G401.6 (cell line): Measurements from ENCODE around the gene HIVEP1.
A peak's percentile ranks its signal among the peaks of the same experiment; 100 is the strongest.

ENCODE experiments used
- FAIRE-seq: peaks from 2 replicates; lab custom pipeline; 2012; peaks lifted over from hg19 to GRCh38; lab: Jason Lieb, UNC

HIVEP1 gene

DNA sequence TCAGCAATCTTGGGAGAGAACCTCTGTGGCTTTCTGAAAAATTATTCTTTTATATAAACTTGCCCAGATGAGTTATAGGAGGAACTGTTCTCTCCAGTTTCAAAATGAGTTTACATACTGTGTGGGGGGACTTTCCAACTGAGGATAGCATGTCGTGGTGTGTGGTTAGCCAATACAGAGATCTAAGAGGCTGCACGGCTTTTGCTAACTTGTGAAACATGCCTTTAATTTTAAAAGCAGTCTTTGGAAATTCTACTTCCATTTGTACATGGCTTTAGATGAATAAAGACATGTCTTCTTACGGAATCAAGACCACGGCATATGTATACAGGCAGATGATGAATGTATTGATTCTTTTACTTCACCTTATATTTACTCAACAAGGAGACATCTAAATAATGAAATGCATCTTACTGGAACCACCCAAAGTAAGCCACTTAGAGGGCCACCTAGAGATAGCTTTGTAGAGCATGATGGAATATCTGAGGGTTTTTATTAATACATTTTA lies 39.8 kb downstream of the HIVEP1 start:
- FAIRE-seq = no peak

DNA sequence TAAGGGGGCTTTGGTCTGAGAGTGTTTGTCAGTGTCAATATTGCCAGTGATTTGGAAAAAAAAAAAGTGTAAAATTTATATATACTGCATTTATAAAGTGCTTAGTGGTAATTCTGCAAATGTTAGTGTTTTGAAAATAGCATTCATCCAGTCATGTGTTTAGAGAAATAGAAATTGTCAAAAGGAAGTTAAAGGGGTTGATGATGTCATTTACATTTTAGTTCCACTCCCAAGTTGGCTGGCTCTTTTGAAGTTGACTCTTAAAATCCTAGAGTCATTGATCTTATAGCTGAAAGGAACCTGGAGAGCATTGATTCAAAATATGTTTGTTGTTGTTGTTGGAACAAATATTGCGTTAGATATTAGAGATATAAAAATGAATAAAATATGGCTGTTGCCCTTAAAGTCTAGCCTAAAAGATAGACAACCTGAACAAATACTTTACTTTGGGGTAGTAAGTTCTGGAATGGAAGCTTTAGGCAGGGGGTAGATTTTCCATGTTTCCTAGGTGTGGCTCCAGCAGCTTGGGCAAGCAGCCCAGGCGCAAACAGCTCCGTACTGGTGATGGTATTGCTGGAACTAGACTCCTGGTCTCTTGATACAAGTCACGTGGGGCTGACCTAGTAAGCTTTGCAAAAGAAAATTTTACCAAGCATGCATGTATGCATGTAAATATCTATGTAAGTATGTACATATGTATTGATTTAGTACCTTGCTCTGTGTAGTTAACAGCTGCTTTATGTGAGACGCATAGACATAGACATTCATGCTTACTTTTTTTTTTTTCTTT lies 46.3 kb downstream of the HIVEP1 start:
- no peak for FAIRE-seq

DNA sequence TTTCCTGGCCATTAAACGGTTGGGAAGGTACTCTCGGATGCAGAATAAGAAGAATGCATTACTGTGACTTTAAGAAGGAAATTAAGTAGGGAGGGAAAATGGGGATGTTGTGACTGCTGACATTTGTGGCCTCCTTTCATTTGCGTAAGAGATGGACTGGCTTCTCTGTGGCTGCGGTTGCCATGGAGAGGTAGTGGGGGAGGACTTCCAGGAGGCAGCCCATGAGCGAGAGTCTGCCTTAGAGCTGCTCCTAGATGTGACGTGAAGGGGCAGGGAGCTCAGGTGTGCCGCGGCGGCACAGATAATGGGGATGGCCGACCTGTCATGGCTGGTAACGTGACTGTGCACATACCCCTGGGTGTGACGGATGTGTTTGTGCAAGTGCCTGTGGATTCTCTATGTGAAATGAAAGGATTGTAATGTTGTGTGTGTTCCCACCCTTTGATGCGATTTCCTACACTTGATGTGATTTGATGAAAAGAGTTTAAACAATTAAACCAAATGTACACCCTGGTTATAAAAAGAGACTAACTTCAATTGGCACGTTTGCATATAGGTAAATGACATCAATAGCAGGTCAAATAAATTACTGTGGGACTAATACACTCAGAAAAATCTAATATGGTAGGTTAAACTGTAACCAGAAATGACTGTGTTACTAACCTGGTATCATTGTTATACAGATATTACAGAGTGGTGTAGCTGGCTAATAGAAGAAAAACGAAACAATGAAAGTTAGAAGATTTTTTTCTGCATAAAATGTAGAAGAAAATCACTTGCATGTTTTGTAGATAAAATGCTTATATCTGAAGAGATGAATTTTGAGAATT lies 48.9 kb downstream of the HIVEP1 start:
- FAIRE-seq = no peak

DNA sequence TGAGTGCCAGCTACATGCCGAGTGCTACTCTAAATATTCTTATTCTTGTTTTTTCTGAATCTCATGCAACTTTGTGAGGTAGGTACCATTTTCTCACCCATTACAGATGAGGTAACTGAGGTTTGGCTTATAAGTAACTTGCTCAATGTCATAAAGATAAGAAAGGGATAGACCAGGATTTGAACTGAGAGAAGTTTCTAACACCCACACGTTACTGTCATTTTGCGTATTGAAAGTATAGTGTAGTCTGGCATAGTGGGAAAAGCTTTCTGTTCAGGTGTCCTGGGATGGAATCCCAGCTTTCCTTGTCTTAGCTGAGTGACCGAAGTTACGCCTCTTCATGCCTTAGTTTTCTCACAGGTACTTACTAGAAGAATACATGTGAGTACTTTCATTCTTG lies 50.5 kb downstream of the HIVEP1 start:
- FAIRE-seq = no peak

DNA sequence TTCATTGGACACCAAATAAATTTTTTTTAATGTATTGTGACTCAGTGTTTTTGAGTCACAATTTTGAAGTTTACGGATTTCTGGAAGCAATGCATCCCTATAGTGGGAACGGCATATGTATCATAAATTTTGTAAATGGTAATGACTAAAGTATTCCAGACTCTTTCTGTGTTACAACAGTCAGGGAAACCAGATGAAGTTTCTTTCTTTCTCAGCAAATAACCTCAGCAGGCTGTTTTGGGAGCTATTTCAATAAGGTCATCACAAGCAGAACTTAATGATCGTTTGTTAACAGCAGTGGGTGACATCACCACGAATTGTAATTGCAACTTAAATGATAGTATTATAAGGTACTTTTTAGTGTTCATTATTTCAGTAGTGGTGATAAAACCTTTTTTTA lies 52.0 kb downstream of the HIVEP1 start:
- FAIRE-seq = no peak

DNA sequence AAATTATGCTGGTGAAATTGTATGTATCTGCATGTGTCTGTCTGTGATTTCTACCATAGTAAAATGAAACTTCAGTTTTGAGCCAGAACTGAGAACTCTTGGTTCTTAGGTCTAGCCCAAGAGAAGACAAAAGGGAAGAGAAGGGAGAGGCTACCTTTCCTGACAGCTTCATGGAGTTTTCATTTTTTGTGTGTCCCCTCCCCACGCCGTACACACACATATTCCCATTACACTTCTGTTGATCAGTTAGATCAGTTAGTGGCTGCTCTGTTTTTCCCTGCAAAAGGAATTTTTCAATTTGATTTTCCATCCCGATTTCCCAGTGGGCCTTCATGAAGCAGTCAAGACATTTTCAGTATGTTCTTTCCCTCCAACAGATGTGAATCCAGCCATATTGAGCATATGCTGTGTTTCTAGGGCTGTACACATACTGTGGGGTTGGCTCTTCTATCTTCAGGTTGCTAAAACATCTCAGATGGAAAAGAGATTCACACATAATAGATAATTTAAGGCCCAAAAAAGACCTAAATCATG lies 52.5 kb downstream of the HIVEP1 start:
- FAIRE-seq = no peak

DNA sequence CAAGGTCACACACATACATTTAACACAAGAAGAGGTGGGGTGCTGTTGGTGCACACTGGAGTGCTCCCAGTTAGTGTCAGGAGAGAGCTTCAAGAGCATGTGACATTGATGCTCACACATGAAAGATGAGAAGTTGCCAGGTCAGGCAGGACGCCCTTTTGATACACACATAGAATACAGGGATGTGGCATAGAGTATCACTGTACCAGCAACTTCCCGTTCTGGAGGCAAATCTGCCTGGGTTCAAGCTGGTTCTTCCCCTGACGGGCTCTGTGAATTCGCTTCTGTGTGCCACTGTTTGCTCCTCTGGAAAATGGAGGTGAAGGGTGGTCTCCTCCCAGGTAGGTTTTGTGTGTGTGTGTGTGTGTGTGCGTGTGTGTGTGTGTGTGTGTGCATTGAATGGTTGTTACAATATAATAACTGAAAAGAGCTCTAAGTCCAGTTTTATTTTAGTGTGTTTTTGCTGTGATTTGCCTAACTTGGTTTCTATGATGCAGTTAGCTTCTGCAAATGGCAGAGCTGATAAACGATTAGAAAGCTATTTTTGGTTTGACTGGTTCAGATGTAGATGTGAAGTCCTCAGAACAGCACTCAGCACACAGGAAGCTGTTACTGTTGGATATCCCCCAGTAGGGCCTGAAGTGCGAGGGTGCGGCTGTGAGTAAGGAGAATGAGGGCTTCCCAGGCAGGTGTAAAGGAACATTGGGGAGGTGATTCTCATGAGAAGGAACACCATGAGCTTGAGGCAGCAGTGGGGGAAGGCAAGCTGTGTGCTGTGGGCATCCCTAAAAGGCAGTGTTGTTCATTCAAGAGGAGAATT lies 53.4 kb downstream of the HIVEP1 start:
- FAIRE-seq = no peak

DNA sequence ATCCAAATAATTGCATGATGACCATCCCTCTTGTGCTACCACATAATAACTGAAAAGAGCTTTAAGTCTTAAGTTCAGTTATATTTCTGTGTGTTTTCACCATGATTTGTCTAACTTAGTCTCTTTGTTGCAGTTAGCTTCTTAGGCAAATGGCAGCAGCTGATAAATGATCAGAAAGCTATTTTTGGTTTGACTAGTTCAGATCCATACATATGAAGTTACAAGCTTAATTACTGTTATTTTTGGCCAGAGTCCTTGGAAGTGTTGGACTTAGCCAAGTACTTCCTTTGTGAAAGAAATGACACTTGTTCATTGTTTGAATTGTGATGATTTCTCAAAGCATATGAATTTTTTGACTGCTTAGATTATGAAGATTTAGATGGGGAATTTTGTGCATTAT lies 54.2 kb downstream of the HIVEP1 start:
- no peak for FAIRE-seq

DNA sequence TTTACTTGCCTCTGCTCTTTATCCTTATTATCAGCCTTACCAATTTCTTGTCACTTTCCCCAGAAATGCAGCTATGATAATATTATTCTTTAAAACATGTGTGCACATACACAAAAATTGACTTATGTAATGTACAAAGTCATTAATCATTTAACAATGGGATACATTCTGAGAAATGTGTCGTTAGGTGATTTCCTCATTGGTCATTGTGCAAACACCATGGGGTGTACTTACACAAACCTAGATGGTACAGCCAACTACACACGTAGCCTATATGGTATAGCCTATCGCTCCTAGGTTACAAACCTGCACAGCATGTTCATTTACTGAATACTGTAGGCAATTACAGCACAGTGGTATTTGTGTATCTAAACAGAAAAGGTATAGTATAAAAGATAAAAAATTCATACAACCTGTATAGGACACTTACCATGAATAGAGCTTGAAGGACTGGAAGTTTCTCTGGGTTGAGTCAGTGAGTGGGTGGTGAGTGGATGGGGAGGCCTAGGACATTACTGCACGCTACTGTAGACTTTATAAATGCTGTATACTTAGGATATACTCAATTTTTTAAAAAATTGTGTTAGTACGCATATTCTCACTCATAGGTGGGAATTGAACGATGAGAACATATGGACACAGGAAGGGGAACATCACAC lies 56.9 kb downstream of the HIVEP1 start:
- FAIRE-seq = no peak

DNA sequence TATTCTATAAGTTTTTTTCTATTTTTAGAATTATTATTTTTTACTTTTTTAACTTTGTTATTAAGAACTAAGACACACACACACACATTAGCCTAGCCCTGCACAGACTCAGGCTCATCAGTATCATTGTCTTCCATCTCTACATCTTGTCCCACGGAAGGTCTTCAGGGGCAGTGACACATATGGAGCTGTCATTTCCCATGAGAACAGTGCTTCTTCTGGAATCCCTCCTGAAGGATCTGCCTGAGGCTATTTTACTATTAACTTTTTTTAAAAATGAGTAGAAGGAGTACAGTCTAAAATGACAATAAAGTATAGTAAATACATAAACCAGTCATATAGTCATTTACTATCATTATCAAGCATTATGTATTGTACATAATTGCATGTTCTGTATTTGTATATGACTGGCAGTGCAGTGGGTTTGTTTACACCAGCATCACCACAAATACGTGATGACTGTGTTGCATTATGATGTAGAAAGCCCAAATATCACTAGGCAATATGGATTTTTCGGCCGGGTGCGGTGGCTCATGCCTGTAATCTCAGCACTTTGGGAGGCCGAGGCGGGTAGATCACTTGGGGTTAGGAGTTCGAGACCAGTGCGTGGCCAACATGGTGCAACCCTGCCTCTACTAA lies 57.9 kb downstream of the HIVEP1 start:
- FAIRE-seq = no peak

DNA sequence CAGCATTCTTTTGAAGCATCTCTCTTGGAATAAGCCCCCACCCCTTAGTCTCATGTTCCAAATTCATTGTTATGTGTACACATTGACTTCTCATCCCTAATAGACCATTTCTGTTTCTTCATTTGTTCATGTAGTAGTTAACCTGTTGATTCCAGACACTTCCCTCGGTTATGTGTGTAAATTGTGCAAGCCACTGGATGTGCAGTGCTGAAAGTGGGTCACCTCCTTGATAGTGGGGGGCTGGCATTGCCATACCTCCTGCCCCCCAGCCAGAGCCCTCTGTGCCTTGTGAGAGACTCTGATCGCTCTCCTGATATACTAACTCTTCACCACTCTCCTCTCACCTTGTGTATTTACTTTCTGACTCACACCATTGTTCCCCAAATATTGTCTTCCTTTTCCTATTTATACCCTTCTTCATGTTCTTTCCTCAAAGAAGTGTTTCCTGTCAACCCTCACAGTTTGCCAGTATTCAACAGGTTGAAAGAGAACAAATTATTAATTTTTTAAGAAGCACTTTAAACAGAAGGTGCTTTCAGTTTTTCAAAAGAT lies 59.0 kb downstream of the HIVEP1 start:
- FAIRE-seq = no peak

DNA sequence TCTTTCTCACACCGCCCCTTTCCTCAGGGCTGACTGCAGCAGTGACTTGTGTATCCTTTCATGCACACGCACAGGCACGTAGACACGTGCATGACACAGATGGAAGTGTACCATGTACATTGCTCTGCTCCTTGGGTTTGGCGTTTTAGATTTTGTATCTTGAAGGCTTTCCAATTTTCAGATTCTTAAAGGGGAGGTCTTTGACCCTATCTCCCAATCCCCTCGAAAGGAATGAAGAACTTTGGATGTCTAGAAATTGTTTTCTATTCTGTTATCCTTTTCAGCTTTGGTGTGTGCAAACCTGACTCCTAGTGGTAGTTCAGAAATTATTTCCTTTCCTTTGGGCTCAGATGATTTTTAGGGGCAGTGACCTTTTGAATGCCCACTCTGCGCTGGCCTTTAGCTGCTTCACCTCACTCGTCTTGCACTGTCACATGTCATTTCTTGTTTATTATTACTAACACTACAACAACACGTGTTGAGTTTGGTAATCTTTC lies 63.0 kb downstream of the HIVEP1 start:
- FAIRE-seq = peak; percentile 8

DNA sequence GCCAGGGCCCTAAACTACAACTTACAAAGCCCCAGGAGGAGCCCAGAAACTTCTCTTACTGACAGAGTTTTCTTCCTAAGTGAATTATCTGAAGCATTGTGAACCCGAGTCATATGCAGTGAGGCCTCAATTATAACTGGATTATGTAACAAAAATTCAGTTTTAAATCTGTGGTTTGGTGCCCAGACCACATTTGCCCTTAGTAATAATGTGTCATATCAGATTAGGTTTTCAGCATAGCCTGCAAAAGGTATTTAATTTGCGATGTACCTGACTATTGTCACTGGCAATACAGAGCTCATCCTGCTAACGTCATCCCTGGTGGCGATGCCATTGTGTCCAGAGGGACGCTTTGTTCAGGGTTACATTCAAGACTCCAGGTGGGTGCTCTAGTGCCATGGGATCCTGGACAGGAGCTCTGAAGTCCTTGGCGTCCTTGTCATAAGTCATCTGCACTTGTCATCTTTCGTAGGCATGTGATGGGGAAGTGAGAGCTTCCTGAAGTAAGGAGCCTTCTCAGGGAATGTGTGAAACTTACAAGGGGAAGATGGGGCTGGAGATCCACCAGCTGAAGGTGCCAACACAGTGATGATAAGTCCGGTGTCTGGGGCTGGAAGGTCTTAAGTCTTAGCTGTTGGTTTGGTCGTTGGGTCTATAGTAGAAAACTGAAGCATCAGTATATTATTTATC lies 65.1 kb downstream of the HIVEP1 start:
- FAIRE-seq = no peak

DNA sequence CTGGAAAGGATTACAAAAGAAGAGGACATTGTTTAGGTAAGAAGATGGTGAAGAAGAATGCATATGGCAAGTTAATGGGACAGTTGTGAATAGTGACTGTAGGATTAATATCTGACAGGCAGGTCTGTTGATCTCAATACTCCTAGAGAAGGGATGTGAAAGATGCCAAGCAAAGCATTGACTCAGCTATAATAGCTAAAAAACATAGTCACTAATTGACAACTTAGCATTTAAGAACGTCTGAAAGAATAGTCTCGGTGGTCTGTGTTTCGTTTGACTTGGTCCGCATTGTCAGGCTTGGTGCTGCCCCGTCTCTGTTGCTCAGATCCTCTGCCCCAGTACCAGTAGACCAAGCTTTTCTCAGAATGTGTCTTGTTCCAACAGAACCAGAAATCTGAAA lies 65.9 kb downstream of the HIVEP1 start:
- no peak for FAIRE-seq

DNA sequence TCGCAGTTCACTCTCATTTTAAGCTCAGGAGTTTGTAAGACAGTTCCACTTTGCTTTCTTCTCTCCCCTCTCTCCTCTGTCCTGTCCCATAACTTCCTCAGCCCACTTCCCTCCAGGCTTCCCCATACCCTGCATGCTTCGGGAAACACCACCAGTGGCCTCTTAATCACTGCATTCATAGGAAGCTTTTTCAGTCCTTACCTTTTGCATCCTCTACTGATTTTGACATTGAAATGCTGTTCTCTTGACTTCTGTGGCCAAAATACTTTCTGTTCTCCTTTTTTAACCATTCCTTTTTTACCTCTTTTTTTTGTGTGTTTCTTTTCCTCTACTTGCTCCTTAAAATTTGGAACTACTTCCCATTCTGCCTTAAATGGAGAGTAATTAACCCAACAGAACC lies 69.7 kb downstream of the HIVEP1 start:
- FAIRE-seq = no peak

DNA sequence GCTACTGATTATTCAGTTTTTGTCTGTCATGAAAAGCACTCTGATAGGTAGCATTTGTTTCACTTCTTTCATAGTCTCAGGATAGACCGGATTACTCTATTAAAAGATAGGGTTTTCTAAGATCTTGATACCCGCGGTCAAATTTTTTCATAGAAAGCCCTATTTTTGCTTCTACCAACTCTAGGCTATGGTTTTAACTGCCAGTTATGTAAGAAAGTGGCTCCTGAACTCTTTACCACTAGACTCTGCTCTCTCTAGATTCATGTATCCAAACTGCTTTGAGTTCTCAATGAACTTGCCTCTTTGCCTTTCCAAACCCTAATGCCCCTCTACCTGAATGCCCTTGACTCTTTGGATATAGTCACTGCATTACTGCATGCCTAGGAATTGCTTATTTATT lies 70.3 kb downstream of the HIVEP1 start:
- no peak for FAIRE-seq

DNA sequence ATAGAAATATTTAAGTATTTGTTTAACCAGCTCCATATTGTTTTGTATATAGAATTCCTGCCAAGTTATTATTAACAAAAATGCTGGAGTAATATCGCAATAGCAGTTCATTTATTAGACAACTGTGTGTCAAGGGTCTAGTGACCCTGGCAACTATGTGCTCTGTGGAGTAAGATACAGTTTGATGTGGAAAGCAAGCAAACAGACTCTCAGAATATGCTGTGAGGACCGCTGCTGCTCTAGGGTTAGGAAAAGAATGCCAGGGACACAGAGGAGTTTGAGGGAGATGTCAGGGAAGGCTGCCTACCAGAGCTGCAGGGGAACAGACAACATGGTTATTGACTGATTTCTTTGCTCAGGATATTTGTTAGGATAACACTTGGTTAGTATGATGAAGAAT lies 71.2 kb downstream of the HIVEP1 start:
- no peak for FAIRE-seq

DNA sequence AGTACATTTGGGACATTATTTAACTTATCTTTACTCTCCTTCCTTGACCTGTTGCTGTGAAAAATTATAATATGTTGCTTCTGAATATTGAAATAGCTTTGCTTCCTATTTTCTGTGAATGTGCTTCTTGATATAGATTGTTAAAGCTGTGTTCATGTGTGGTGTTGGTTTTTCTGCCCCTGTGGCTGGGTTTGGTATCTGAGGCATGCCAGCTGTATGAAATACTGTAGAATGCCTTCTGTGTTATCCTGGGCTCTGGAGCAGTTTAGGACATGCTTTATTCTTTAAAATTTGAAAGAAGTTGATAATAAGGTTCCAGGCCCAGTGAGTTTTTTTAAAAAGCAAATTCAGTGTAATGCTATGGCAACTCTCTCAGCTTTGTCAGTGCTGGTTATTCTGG lies 71.7 kb downstream of the HIVEP1 start:
- FAIRE-seq = no peak

DNA sequence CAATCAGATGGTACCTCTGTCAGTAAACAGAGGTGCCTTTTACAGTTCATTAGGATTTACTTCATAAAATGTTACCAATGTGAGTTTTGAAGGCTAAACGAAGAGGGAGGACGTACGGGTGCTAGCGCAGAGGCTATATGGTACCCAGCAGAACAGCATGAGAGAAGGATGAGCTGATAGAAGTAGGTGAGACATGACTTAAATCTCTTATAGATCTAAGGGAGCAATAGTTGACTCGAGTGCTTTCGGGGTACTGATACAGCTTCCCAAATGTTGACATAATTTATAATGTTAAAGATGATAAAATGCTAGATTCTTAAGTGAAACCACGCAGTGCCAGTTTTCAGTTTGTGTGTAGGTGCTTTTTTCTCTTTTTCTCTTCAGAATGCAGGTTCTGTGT lies 72.6 kb downstream of the HIVEP1 start:
- no peak for FAIRE-seq

DNA sequence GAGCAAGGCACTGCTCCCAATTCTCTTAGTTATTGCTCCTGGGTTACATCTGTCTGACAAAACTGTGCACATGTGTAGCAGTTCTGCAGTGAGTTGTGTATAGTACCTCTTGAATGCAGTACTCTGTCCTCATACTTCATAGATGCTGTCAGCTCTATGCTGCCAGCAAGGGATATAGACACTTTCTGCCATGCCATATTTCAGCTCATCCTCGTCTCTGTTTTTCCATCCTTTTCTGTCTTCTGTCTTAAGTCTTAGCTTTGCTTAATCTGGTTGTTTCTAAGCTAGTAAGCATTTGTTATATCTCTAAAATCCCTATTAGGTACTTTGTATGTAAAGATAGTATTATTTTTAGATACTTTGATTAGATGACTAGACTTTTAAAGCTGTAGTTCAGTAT lies 76.4 kb downstream of the HIVEP1 start:
- no peak for FAIRE-seq
